ENCODE data around the gene HLA-DMA.

The HLA-DMA gene

DNA sequence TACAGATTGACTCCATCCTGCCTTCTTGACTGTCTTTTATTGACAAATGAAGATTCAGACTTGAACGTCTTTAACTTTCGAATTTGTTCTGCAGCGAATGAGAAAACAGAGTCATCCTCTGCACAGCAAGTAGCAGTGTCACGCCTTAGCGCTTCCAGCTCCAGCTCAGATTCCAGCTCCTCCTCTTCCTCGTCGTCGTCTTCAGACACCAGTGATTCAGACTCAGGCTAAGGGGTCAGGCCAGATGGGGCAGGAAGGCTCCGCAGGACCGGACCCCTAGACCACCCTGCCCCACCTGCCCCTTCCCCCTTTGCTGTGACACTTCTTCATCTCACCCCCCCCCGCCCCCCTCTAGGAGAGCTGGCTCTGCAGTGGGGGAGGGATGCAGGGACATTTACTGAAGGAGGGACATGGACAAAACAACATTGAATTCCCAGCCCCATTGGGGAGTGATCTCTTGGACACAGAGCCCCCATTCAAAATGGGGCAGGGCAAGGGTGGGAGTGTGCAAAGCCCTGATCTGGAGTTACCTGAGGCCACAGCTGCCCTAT lies 27.7 kb upstream of the HLA-DMA start:
- no peak overlapping the region for H3K4me3 ChIP-seq (ENCODE audit: low read length)
- TF ChIP-seq ZNF274 (IDR thresholded peaks at IDR 0.05; ENCODE audit: low read depth, low read length), result no peak

DNA sequence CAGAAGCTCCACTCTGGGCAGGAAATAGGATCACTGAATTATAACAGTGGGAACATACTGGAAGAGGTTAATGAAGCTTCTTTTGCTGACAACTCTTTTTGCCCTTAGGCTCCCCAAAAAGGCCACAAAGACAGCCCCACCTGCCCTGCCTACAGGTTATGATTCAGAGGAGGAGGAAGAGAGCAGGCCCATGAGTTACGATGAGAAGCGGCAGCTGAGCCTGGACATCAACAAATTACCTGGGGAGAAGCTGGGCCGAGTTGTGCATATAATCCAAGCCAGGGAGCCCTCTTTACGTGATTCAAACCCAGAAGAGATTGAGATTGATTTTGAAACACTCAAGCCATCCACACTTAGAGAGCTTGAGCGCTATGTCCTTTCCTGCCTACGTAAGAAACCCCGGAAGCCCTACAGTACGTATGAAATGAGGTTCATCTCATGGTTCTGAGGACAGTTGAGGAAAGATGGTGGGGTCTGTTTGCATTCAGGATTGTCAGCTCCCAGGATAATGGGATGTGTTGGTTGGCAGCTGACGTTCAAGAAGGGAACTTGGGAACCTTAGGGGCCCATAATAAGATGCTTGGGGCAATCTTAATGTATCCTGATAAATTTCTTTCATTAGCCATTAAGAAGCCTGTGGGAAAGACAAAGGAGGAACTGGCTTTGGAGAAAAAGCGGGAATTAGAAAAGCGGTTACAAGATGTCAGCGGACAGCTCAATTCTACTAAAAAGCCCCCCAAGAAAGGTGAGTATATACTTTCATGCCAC lies 27.0 kb upstream of the HLA-DMA start:
- H3K4me3 ChIP-seq (ENCODE audit: low read length), result no peak overlapping the region
- TF ChIP-seq ZNF274 (IDR thresholded peaks at IDR 0.05; ENCODE audit: low read depth, low read length), result no peak

DNA sequence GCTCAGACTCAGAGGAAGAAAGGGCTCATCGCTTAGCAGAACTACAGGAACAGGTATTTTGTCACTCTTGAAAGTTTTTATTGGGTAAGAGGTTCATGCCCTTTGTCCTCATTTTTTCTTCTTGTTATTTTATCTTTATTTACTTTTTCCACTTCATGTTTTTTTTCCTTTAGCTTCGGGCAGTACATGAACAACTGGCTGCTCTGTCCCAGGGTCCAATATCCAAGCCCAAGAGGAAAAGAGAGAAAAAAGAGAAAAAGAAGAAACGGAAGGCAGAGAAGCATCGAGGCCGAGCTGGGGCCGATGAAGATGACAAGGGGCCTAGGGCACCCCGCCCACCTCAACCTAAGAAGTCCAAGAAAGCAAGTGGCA lies 25.0 kb upstream of the HLA-DMA start:
- no peak overlapping the region for H3K4me3 ChIP-seq (ENCODE audit: low read length)
- no peak for TF ChIP-seq ZNF274 (IDR thresholded peaks at IDR 0.05; ENCODE audit: low read depth, low read length)

DNA sequence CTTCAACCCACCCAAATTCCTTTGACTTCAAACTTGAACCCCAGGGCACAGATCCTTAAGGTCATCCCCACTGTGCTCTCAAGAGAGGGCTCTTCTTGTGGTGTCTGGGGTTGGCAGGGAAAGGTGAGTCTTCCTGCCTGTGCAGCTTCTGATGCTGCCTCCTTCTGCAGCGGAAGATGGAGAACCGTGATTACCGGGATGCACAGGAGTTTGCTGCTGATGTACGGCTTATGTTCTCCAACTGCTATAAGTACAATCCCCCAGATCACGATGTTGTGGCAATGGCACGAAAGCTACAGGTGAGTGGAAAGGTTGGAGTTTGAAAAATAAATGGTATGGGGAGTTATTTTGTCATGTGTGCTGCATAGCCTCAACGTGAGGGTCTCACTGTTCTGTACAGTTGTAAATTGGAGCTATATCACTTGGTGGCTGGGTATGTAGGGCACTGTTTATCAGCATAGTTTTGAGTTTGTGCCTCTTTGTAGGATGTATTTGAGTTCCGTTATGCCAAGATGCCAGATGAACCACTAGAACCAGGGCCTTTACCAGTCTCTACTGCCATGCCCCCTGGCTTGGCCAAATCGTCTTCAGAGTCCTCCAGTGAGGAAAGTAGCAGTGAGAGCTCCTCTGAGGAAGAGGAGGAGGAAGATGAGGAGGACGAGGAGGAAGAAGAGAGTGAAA lies 24.5 kb upstream of the HLA-DMA start:
- no peak overlapping the region for H3K4me3 ChIP-seq (ENCODE audit: low read length)
- no peak for TF ChIP-seq ZNF274 (IDR thresholded peaks at IDR 0.05; ENCODE audit: low read depth, low read length)

DNA sequence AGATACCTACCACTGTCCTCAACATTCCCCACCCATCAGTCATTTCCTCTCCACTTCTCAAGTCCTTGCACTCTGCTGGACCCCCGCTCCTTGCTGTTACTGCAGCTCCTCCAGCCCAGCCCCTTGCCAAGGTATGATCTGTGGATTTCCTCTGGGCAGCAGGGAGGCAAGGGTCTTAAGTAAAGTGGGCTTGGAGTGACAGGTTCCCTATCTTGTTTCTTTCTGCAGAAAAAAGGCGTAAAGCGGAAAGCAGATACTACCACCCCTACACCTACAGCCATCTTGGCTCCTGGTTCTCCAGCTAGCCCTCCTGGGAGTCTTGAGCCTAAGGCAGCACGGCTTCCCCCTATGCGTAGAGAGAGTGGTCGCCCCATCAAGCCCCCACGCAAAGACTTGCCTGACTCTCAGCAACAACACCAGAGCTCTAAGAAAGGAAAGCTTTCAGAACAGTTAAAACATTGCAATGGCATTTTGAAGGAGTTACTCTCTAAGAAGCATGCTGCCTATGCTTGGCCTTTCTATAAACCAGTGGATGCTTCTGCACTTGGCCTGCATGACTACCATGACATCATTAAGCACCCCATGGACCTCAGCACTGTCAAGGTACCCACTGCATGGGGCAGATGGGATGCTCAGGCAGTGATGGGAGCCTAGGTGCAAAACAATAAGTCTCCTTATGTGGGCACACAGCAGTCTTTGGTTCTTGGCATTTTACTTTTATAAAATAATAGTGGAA lies 23.6 kb upstream of the HLA-DMA start:
- H3K4me3 ChIP-seq (ENCODE audit: low read length), result peak overlapping the region; percentile 99; the same call in 1 of the 2 replicates
- TF ChIP-seq ZNF274 (IDR thresholded peaks at IDR 0.05; ENCODE audit: low read depth, low read length), result no peak

DNA sequence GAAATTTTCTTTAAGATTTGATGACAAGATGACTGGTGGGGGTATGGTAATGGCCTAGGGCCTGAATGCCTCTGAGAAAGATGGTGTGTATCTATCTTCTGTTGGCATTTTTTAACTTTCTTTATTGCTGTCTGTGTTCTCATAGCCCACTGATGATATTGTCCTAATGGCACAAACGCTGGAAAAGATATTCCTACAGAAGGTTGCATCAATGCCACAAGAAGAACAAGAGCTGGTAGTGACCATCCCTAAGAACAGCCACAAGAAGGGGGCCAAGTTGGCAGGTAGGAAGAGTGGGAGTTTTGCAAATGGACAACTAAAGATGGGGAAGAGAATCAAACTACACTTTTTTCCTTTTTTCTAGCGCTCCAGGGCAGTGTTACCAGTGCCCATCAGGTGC lies 23.0 kb upstream of the HLA-DMA start:
- H3K4me3 ChIP-seq (ENCODE audit: low read length), result peak overlapping the region; percentile 99
- no peak for TF ChIP-seq ZNF274 (IDR thresholded peaks at IDR 0.05; ENCODE audit: low read depth, low read length)

DNA sequence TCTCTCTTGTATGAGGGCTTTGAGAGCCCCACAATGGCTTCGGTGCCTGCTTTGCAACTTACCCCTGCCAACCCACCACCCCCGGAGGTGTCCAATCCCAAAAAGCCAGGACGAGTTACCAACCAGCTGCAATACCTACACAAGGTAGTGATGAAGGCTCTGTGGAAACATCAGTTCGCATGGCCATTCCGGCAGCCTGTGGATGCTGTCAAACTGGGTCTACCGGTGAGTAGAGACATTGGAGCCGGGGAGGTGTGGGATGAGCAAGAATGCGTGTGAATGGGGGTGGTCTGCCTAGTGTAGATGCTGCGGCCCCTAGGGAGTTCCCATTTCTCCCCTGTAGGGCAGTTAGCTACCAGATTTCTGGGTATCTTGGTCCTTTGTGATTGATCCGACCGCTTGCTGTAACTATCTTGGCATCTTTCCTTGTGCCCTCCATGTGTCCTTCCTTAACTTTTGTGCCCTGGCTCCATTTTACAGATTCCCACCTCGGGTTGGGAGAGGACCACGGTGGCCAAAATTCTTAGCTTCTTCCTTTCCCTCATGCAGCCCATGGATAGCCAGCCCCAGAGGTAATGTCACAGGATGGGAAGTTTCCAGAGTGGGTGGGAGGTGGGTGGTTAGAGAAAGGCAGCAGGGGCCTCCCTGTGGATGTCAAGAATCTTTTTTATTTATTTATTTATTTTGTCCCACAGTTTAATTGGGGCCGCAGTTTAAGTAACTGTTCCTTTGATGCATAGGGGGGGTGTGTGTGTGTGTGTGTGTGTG lies 21.8 kb upstream of the HLA-DMA start:
- no peak for TF ChIP-seq ZNF274 (IDR thresholded peaks at IDR 0.05; ENCODE audit: low read depth, low read length)
- H3K4me3 ChIP-seq (ENCODE audit: low read length), result peak overlapping the region; percentile 99

DNA sequence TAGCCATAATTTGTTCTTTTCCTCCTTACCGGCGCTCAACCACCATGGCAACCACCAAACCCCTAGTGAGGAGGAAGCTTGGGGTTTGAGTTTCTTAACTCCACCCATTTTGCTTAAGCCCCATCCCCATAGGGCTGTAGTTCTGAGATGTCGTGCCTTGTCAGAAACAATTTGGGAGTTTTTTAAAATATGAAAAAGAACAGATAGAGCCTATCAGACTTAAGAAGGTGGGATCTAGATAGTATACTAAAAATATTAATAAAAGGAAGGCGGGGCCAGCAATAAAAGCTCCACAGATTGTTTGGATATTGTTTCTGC lies 21.1 kb upstream of the HLA-DMA start:
- TF ChIP-seq ZNF274 (IDR thresholded peaks at IDR 0.05; ENCODE audit: low read depth, low read length), result no peak
- H3K4me3 ChIP-seq (ENCODE audit: low read length), result peak overlapping the region; percentile 99

DNA sequence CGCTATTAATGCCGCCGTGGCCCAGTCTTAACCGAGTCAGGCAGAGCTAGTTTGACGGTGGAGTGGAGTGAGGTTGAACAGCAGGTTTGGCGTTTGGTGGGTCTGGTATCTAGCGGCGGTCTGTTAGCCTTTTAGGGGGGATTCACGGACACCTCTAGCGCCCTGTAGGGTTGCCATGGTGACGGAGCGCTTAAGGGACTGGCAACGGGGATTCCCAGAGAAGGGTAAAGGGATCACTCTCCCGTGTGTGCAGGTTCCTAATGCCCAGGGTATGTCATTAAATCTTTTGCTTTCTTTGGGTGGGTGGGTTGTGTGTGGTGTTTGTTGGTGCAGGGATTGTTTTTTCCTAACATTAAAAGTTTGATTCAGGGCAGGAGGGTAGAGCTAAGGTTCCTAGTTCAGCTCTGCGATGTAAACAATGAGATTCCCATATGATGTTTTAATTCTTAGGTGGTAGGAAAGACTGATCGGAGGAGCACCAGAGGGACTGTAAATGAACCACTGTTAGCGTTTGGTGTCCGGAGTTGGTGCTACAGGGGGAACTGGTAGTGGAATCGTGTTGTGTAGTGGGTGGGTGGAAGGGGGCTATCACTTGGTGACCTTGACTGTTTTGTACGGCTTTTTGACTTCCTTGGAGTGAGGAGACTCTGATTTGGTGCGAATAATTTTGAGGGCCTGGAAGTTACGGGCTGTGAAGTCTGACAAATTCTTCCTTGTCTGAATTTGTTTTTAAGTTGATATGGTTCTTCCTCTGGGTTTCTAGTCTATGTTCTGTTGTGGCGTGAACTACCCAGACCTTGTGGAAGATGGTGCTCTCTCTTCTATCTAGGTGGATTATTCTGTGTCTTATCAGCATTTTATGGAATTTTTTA lies 20.5 kb upstream of the HLA-DMA start:
- peak overlapping the region; percentile 99 for H3K4me3 ChIP-seq (ENCODE audit: low read length)
- TF ChIP-seq ZNF274 (IDR thresholded peaks at IDR 0.05; ENCODE audit: low read depth, low read length), result no peak

DNA sequence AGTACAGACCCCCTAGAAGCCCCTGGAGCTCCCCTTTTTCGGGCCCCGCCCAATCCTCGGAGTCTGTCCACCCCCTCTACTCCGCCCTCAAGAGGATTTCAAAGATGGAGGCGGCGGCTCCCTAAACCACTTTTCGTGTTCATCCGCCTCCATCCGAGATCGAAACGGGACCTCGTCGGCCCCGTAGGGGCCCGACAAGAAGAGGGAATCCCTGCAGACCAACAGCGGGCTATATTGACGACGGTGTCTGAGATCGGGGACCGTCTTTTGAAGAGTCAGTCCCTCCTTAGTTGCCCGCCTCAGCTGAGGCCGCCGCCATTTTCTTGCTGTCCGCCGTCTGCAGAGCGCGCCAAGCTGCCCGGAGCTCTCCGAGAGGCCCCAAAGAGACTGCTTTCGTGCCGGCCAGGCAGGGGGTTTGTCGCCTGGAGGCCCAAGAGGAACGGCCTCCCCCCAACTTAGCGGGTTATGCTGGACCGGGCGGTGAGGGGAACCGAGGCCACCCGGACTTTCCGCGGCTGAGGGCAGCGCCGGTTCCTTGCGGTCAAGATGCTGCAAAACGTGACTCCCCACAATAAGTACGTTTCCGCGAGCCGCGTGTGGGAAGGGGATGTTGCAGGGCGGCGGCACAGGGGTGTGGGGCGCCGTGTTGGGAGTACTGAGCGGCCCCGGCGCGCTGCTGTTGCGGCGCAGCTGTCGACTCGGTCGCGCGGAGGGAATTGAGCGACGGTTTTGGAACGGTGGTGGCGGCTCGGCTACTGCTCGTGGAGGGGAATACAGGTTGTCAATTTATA lies 19.7 kb upstream of the HLA-DMA start:
- peak overlapping the region; percentile 99 for H3K4me3 ChIP-seq (ENCODE audit: low read length)
- no peak for TF ChIP-seq ZNF274 (IDR thresholded peaks at IDR 0.05; ENCODE audit: low read depth, low read length)

DNA sequence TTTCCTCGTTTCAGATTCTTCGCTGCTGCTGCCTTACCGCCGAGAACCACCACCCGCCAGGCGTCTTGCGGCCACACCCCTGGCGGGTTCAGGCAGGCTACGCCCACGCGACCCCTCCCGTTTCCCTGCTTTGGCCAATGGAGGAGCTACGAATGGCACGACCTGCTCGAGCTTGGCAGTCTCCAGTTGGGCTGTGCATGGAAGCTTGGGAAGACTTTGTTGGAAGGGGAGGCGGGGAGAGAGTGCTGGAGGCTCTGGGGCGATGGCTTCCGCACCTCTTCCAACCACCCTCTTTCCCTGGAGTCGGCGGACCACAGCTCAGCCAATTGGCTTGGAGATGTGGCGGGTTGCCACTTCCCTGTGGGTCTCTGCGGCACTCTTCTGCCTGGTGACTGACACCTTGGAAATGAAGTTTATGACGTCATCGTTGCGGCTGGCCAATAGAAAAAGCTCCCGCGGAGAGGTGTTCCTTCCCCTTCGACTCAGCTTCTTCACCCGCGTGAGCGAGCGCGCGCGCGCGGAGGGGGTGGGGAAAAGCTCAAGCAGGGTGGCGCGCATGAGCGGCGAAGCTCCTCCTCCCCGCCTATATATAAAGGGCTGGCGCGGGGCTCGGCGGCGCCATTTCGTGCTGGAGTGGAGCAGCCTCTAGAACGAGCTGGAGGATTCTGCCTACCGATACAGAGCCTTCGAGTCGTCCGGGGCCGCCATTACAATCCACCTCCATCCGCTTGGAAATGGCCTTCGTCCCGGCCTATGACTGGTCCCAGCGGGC lies 18.9 kb upstream of the HLA-DMA start:
- no peak for TF ChIP-seq ZNF274 (IDR thresholded peaks at IDR 0.05; ENCODE audit: low read depth, low read length)
- peak overlapping the region; percentile 99 for H3K4me3 ChIP-seq (ENCODE audit: low read length)

DNA sequence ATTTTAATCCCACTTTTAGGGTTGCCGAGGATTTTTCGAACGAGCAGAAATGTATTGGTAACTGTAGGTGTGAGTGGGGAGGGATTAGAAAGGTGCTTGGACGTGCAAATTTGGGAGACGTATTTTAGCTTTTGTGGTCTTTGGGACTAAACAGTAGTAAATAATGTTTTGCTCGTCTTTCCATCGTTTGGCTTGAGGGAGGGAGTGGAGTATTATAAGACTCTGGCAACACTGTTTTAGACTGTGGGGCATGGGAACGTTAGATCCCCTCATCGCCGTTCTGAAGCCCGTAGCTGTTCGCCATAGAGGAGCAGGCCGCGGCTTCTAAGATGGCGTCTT lies 18.3 kb upstream of the HLA-DMA start:
- no peak for TF ChIP-seq ZNF274 (IDR thresholded peaks at IDR 0.05; ENCODE audit: low read depth, low read length)
- peak overlapping the region; percentile 98 for H3K4me3 ChIP-seq (ENCODE audit: low read length)
